ENCODE measurements around the gene AFF3. TPM values are rescaled to one million over a fixed set of nuclear protein-coding genes. Genes with fewer than 3 reads are reported as not detected.

The AFF3 gene
- total and polyA plus RNA-seq, 4 donors: 0.48 to 5.3 (median 2.3) TPM

GRCh38 chr2:100043081-100043890 is 99.1 kb downstream of the AFF3 start:
- no peak for DNase-seq (ENCODE audit: low spot score)
- Histone ChIP-seq H3K36me3 (ENCODE audit: control insufficient read depth in 4 of 4, insufficient read depth in 3 of 4, low read depth in 1 of 4, low read length in 3 of 4) (no peaks in the 10 kb centered on the region), H3K4me3 (ENCODE audit: low read depth in 1 of 3, low read length in 3 of 3) (no peak overlapping the region), H3K27ac (ENCODE audit: low read depth in 1 of 2, low read length in 2 of 2) (no peak overlapping the region), H3K9me3 (ENCODE audit: control insufficient read depth in 4 of 4, low read length in 3 of 4) (no peaks in the 10 kb centered on the region), H3K27me3 (ENCODE audit: control insufficient read depth in 4 of 4, insufficient read depth in 4 of 4, low read length in 3 of 4) (no peaks in the 10 kb centered on the region), H3K4me1 (ENCODE audit: control insufficient read depth in 4 of 4, insufficient read depth in 4 of 4, low read length in 3 of 4) (peaks cover 0 to 7% (median 3%) of the 10 kb centered on the region in 4 donors), H3K9ac (ENCODE audit: low read depth in 1 of 2, low read length in 2 of 2) (no peak overlapping the region)
- 91% methylated on average over 7 of the region's 7 CpGs for WGBS
- TF ChIP-seq FOXA1 (IDR thresholded peaks at IDR 0.05) (no peak), HNF4A (conservative IDR thresholded peaks at IDR 0.05) (no peak), MAX (IDR thresholded peaks at IDR 0.05) (no peak), CTCF (IDR thresholded peaks at IDR 0.05; ENCODE audit: low read depth, low read length, missing input control) (no peak), ATF3 (IDR thresholded peaks at IDR 0.05) (no peak), EGR1 (IDR thresholded peaks at IDR 0.05; ENCODE audit: low read depth in 2 of 2) (no peak), RAD21 (IDR thresholded peaks at IDR 0.05) (no peak), SP1 (IDR thresholded peaks at IDR 0.05) (no peak), ZBTB33 (IDR thresholded peaks at IDR 0.05) (no peak), REST (IDR thresholded peaks at IDR 0.05) (no peak), HNF4G (IDR thresholded peaks at IDR 0.05) (no peak), GABPA (IDR thresholded peaks at IDR 0.05 in 1 of 2, conservative IDR thresholded peaks at IDR 0.05 in 1 of 2) (no peak), RXRA (IDR thresholded peaks at IDR 0.05) (no peak), TAF1 (conservative IDR thresholded peaks at IDR 0.05) (no peak)

All from liver (tissue), 9 donors.